Neutrophil (primary cell): ENCODE results near the gene DBNDD2.

Experiments used
- H3K27ac ChIP-seq: fragments of 200-600 bp; sonication (generic); 2 replicates; pipeline ENCODE4 v1.5.1; 2016; ENCODE audit warnings: mild to moderate bottlenecking, moderate library complexity
- H3K27me3 ChIP-seq: fragments of 200-600 bp; sonication (generic); 2 replicates; pipeline ENCODE4 v1.6.0; 2016; ENCODE audit warnings: mild to moderate bottlenecking
- H3K36me3 ChIP-seq: fragments of 200-600 bp; sonication (generic); 2 replicates; pipeline ENCODE4 v1.5.1; 2017
- H3K4me1 ChIP-seq, 2 experiments: fragments of 200-600 bp in 1 of 2; sonication (generic) in 1 of 2; 1 replicate in 1 of 2; 2 replicates in 1 of 2; pipeline versions ENCODE4 v1.5.1 to v1.6.1; 2013 to 2016; ENCODE audit warnings: low read depth in 1 of 2, low read length in 1 of 2, mild to moderate bottlenecking in 1 of 2, moderate library complexity in 1 of 2; ENCODE audit not compliant: control insufficient read depth in 1 of 2, insufficient read depth in 1 of 2
- H3K4me3 ChIP-seq, 2 experiments: fragments of 200-600 bp in 1 of 2; sonication (generic) in 1 of 2; 1 replicate in 1 of 2; 2 replicates in 1 of 2; pipeline ENCODE4 v1.5.1; 2013 to 2016; ENCODE audit warnings: low read depth in 1 of 2, low read length in 1 of 2, mild to moderate bottlenecking in 1 of 2, moderate library complexity in 1 of 2
- H3K9me3 ChIP-seq: fragments of 200-600 bp; sonication (generic); 2 replicates; pipeline ENCODE4 v1.5.1; 2016
- TF ChIP-seq, protein P1 (sequence below): fragments of 200-600 bp; sonication (generic); IDR thresholded peaks from 2 replicates; pipeline ENCODE4 v1.5.1; 2016; ENCODE audit warnings: antibody characterized with exemption

DBNDD2 gene

GRCh38 chr20:45452772-45453691 is 44.9 kb downstream of the DBNDD2 start:
- no peak overlapping the region for H3K27ac ChIP-seq
- TF ChIP-seq, protein P1, sequence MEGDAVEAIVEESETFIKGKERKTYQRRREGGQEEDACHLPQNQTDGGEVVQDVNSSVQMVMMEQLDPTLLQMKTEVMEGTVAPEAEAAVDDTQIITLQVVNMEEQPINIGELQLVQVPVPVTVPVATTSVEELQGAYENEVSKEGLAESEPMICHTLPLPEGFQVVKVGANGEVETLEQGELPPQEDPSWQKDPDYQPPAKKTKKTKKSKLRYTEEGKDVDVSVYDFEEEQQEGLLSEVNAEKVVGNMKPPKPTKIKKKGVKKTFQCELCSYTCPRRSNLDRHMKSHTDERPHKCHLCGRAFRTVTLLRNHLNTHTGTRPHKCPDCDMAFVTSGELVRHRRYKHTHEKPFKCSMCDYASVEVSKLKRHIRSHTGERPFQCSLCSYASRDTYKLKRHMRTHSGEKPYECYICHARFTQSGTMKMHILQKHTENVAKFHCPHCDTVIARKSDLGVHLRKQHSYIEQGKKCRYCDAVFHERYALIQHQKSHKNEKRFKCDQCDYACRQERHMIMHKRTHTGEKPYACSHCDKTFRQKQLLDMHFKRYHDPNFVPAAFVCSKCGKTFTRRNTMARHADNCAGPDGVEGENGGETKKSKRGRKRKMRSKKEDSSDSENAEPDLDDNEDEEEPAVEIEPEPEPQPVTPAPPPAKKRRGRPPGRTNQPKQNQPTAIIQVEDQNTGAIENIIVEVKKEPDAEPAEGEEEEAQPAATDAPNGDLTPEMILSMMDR: no peak

GRCh38 chr20:45456632-45457031 is 48.5 kb downstream of the DBNDD2 start:
- Histone ChIP-seq H3K27ac (no peak overlapping the region), H3K36me3 (no peaks in the 10 kb centered on the region), H3K4me1 (no peaks in the 10 kb centered on the region), H3K9me3 (no peaks in the 10 kb centered on the region), H3K27me3 (peaks cover 13% of the 10 kb centered on the region), H3K4me3 (no peak overlapping the region)
- TF ChIP-seq, protein P1: no peak

More at GRCh38 chr20:45452772-45453691, 44.9 kb downstream of the DBNDD2 start:
- peaks cover 4% of the 10 kb centered on the region in 2 experiments for H3K4me1 ChIP-seq
- peaks cover 13% of the 10 kb centered on the region for H3K27me3 ChIP-seq
- H3K9me3 ChIP-seq: no peaks in the 10 kb centered on the region
- H3K4me3 ChIP-seq: no peak overlapping the region
- no peaks in the 10 kb centered on the region for H3K36me3 ChIP-seq

GRCh38 chr20:45459606-45460005 is 51.5 kb downstream of the DBNDD2 start:
- H3K4me1 ChIP-seq: no peaks in the 10 kb centered on the region
- no peak overlapping the region for H3K27ac ChIP-seq
- H3K4me3 ChIP-seq: no peak overlapping the region
- no peaks in the 10 kb centered on the region for H3K9me3 ChIP-seq
- H3K36me3 ChIP-seq: no peaks in the 10 kb centered on the region
- TF ChIP-seq, protein P1: no peak
- peaks cover 10% of the 10 kb centered on the region for H3K27me3 ChIP-seq
